ENCODE data around the gene CFAP157.

CFAP157 gene

GRCh38 chr9:127720865-127721227 lies 14.1 kb downstream of the CFAP157 start:
- H3K4me3 ChIP-seq (ENCODE audit: low read depth, low read length), result no peak overlapping the region
- DNase-seq (ENCODE audit: low read depth), result no peak
- TF ChIP-seq CTCF (IDR thresholded peaks at IDR 0.05; ENCODE audit: low read depth, low read length, missing control alignments), result no peak

GRCh38 chr9:127721391-127721821 lies 14.6 kb downstream of the CFAP157 start:
- no peak for TF ChIP-seq CTCF (IDR thresholded peaks at IDR 0.05; ENCODE audit: low read depth, low read length, missing control alignments)
- H3K4me3 ChIP-seq (ENCODE audit: low read depth, low read length), result no peak overlapping the region
- no peak for DNase-seq (ENCODE audit: low read depth)

- TF ChIP-seq CTCF (IDR thresholded peaks at IDR 0.05; ENCODE audit: low read depth, low read length, missing control alignments), result no peak
- no peak for DNase-seq (ENCODE audit: low read depth)
- no peak overlapping the region for H3K4me3 ChIP-seq (ENCODE audit: low read depth, low read length)
Measured at GRCh38 chr9:127722055-127722745, 15.4 kb downstream of the CFAP157 start.

- no peak overlapping the region for H3K4me3 ChIP-seq (ENCODE audit: low read depth, low read length)
- DNase-seq (ENCODE audit: low read depth), result no peak
- no peak for TF ChIP-seq CTCF (IDR thresholded peaks at IDR 0.05; ENCODE audit: low read depth, low read length, missing control alignments)
Measured at GRCh38 chr9:127723013-127723412, 16.2 kb downstream of the CFAP157 start.

GRCh38 chr9:127723444-127723843 lies 16.7 kb downstream of the CFAP157 start:
- TF ChIP-seq CTCF (IDR thresholded peaks at IDR 0.05; ENCODE audit: low read depth, low read length, missing control alignments), result no peak
- no peak overlapping the region for H3K4me3 ChIP-seq (ENCODE audit: low read depth, low read length)
- no peak for DNase-seq (ENCODE audit: low read depth)

GRCh38 chr9:127724012-127724411 lies 17.2 kb downstream of the CFAP157 start:
- no peak overlapping the region for H3K4me3 ChIP-seq (ENCODE audit: low read depth, low read length)
- no peak for TF ChIP-seq CTCF (IDR thresholded peaks at IDR 0.05; ENCODE audit: low read depth, low read length, missing control alignments)
- no peak for DNase-seq (ENCODE audit: low read depth)

GRCh38 chr9:127726871-127727270 lies 20.1 kb downstream of the CFAP157 start:
- TF ChIP-seq CTCF (IDR thresholded peaks at IDR 0.05; ENCODE audit: low read depth, low read length, missing control alignments), result no peak
- no peak overlapping the region for H3K4me3 ChIP-seq (ENCODE audit: low read depth, low read length)
- no peak for DNase-seq (ENCODE audit: low read depth)
